Left lobe of liver (tissue), 2 donors: Measurements from ENCODE around the gene RGS7. TPM values are rescaled to one million over a fixed set of nuclear protein-coding genes. Genes with fewer than 3 reads are reported as not detected.
A peak's percentile ranks its signal among the peaks of the same experiment; 100 is the strongest.
"Not testable (repeated sequence)": the region's sequence is repeated elsewhere in the genome, so short reads cannot be mapped to it uniquely, and the experiment has no call there.

Source experiments
- ATAC-seq: fragments of 200-7000 bp; cut with Tn5 transposase; one replicate; pipeline ENCODE4 v1.9.1; 2020; ENCODE audit warnings: mild to moderate bottlenecking, moderate library complexity
- DNase-seq: peaks from one replicate; pipeline ENCODE4 v3.0.0-alpha.2; 2020; ENCODE audit warnings: low spot score
- total RNA-seq: library from RNA; stranded (reverse); gene quantifications from one replicate; pipeline ENCODE4 v1.2.1, GENCODE V29; 2021
- donor health status: DM: no; HTN: no; CAD: no; lungs with moderate emphysema.
- donor health status: DM: no; HTN: yes; CAD: no.

RGS7 gene
- total RNA-seq, 1 donor from 2014 or later, result 0.18 TPM

DNA sequence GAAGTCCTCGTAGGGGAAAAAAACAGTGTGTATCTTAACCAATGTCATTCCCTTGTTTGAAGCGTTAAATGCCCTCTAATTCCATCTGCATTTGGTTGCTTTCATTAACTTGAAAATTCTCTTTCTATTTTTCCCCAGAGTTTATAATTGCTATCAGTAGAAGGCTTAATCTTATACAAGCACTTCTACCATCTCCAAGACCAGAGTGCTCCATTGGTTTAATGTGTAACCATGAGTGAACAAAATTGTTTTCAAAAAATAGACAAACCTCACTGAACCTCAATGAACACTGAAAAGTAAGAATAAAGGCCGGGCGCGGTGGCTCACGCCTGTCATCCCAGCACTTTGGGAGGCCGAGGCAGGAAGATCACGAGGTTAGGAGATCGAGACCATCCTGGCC lies 141.3 kb downstream of the RGS7 start:
- no peak for ATAC-seq
- no peak for DNase-seq

DNA sequence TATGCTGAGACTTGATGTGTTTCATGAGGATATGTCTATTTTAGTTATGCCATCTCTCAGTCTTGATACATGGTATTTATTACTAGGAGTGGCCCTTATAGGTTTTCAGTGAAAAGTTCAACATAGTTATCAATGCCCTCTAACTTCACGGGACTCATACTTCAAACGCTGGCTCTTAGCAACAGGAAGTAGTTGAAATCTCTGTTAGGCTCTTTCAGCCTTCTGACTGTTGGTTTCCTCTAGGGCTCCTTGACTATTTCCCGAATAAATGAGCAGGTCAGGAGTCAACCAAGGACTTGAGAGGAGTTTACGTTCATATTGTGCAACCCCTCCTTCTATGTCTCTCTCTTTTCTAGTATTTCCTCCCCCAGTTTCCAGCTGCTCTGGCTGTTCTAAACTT lies 141.8 kb downstream of the RGS7 start:
- ATAC-seq (no peak), DNase-seq (no peak)

DNA sequence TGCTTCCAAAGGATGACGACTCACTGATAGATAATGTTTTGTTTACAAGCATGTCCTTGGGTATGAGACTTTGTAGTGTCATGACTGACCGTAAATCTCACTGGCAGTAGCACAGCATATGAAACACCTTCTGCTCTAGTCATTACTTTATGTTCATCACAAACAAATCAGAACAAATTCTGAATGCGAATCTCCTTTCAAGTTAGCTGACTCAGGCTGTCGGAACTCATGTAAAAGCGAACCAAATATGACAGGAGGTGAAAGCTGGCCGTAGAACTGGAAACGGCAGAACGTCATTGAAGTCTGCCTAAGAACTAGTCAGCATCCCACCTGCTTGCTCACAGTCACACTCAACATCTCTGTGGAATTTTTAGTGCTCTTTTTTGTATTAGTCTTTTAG lies 143.9 kb downstream of the RGS7 start:
- DNase-seq (no peak), ATAC-seq (no peak)

DNA sequence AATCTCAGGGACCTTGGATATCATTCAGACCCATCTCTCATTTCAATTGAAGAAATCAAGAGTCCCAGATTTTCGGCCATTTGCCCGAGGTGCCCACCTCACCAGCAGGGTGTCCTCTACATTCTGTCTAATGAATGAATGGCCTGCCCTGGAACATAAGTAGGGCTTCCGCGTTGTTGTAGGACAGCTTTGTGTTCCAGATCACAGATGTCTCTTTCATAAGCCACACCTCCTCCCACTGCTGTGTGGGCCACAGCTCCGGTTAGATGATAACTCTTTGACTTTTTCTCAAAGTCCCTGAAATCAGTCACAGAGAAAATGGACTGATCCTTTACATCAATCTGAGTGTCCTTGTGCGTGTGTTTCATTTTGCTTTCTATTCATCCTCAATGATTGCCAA lies 144.4 kb downstream of the RGS7 start:
- DNase-seq (no peak), ATAC-seq (no peak)

DNA sequence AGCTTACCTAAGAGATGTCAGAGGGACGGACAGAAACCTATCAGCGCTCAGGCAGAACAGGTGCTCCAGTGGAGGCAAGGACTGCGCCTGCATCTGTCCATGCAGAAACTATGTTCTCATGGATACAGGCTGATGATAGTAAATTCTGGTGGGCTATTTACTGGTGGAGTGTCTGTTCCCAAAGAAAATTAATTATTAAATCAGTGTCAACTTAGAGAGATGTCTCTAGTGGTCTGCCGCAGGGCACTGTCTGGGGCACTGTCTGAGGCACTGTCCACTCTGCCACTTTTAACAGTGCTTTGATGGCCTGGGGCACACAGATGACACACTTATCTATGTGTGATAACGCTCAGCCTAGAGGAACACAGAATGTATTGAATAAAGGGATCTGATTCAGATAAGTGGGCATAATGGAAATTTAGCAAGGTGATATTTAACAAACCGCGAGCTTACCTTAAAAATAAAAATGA lies 148.1 kb downstream of the RGS7 start:
- DNase-seq (no peak), ATAC-seq (no peak)

DNA sequence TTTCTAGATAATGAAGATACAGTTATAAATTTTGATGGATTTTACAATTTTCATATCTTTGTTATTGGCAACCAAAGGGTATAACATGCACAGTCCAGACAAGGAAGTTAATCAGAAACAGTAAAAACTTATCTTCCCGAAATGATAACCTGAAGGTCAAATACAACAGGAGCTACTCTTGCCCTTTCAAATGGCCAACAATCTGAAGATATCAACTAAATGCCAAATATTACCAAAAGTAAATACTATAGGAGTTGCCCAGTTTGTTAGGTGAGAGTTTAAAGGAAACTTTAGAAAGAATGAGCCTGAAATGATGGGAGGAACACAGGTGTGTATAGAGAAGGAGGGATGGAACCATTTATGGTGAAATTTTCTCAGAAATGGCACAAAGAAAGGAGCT lies 153.2 kb downstream of the RGS7 start:
- ATAC-seq (no peak), DNase-seq (no peak)

DNA sequence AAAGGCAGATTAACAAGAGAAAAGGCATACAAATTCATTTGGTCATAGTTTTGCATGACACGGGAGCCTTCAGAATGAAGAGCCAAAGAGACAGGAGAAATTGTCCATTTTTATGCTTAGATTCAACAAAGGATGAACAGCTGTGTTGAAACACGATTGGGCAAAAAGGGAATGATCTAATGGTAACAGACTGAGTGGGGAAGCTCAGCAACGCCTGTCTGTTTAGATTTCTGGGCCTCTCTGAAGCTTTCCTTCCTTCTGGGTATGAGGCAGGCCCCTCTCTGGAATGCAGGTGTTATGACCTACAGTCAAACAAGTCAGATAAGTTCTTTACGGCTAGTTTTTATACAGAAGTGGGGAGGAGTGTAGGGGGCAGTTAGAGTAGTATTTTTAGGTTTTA lies 154.6 kb downstream of the RGS7 start:
- no peak for DNase-seq
- ATAC-seq, result no peak

DNA sequence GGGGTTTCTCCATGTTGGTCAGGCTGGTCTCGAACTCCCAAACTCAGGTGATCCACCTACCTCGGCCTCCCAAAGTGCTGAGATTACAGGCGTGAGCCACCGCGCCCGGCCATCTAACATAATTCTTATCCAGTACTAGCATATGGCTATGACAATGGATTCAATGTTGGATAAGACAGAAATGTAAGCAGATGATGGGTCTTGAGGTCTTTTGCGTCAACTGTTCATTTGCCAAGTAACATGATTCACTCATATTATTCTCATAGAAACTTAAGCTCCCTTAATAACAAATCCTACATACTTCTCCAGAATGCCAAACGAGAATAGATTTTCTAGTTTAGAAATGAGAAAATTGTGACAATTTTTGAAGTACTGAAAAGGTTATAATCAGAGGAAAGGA lies 170.3 kb downstream of the RGS7 start:
- DNase-seq (no peak), ATAC-seq (no peak)

DNA sequence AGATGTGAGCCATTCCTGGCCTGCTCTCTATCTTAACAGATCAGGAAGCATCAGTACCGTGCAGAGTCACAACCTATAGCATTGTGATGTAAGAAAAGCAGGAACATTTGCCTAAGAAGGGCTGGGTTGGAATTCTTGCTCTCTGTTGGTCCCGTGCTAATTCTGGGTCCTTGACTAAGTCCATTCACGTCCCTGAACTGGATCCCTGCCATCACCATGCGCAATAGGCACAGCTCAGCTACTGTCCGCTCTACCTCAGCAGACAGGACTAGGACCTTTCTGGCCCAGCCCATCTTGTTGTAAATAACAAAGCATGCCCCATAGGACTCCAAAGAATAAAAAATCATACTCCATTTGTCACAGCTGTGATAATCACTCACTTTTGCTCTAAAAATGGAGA lies 175.0 kb downstream of the RGS7 start:
- ATAC-seq (no peak), DNase-seq (no peak)

DNA sequence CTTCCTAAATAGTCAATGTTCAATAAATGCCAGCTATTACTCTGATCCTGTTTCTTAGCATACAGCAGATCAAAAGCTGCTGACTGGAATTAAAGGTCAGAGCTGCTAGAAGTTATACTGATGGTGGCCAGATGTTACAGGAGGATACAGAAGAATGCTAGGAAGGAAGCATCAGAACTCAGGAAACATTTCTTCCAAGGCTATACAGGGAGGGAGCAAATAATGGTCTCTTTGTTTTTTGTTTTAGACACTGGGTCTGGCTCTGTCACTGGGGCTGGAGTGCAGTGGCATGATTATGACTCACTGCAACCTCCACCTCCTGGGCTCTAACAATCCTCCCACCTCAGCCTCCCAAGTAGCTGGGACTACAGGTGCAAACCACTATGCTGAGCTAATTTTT lies 175.5 kb downstream of the RGS7 start:
- no peak for DNase-seq
- ATAC-seq, result no peak

DNA sequence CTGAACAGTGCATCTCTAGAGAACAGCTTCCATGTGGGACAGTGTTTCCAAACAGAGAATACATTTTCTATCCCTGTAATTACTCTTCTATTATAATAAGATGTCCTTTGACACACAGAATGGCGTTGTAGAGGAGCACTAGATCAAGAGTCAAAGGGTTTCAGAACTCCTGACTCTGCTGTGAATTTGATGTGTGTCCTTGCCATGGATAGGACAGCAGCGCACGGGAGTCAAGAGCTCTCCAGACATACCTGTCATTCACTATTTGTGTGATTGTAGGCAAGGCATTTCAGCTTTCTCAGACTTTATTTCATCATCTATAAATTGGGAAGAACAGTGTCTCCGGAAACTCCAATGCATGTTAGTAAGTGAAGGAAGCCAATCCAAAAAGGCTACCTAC lies 176.4 kb downstream of the RGS7 start:
- ATAC-seq (no peak), DNase-seq (no peak)

DNA sequence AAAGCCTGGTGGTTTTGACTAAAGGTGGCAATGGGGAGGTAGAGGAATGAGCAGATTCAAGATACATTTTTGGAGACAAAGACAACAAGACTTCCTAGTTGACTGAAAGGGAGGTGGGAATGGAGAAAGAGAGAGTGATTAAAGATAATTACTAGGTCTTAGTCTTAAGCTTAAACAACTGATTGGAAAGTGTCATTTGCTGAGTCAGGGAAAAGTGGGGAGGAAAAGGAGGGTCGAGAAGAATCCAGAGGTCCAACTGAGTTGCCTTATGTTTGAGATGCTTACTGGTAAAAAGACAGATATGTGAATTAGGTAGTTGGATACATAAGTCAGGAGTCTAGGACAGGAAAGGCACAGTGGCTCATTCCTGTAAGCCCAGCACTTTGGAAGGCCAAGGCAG lies 179.3 kb downstream of the RGS7 start:
- ATAC-seq (no peak), DNase-seq (no peak)

DNA sequence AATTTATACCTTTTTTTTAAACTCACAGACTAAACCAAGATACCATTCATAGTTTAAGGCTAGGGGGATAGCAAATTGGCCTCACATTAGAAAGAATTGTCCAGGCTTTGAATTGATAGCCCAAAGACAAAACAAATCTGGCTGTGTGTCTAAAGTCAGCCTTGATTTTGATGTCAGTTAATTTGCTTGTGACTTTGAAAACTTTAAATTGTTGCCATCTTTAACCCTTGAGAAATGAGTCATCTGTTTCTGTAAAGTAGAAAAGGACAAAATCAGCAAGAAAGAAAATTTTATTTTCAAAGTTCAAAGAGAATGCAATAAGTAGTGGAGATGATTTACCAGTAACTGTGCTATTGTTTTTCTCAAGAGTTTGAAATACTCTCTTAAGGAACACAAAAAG lies 184.5 kb downstream of the RGS7 start:
- ATAC-seq (no peak), DNase-seq (no peak)

DNA sequence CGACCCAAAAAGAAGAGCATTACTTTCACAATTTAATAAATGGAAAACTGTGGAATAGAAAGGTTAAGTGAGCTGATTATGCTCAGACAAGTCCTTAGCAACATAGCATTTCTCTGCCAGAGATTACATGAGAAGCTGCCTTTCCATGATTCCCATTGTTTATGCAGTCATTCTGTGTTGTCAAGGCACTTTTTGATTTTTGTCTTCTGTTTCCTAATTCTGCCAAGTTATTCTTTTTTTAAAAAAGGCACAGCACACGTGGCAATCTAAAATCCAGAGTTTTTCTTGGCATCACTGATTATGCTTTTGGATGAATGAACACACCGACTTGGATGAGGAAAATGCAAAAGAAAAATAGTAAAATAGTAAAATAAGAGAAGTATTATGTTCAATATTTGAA lies 185.0 kb downstream of the RGS7 start:
- no peak for ATAC-seq
- no peak for DNase-seq

DNA sequence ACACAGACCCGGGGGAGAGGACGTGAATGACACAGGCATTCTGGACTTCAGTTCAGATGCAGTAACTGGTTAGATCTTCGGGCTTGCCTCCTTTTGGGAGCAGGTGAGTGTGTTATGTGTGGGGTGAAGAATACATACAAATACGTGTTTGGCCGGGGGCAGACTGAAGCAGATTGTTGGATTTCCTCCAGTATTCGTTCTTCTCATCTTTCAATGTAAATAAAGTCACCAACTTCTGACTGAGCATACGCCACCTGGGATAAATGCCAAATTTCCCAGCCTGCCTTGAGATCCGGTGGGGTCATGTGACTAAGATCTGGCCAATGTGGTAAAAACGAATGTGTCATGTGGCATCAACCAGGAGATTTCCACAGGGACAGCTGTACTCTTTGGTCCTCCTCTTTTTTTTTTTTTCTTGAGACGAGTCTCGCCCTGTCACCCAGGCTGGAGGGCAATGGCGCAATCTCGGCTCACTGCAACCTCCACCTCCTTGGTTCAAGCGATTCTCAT lies 189.8 kb downstream of the RGS7 start:
- DNase-seq (no peak), ATAC-seq (no peak)

DNA sequence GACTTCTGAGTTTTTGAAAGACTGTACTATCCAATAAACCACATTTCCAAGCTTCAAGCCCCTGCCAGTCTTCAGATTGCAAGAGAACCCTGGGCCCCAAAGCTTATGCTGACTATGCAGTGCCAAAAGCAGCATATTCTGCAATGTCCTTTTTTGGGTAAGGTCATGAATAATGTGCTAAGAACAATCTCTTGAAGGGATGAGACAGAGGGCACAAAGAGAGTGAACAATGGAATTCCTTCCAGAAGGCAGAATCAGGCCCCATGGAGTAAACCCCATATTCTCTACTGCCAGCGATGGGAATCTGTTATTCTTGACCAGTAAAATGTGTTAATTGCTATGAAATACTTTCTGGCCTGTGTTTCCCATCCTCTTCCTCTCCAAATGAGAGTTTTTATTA lies 190.4 kb downstream of the RGS7 start:
- DNase-seq, result no peak
- no peak for ATAC-seq

DNA sequence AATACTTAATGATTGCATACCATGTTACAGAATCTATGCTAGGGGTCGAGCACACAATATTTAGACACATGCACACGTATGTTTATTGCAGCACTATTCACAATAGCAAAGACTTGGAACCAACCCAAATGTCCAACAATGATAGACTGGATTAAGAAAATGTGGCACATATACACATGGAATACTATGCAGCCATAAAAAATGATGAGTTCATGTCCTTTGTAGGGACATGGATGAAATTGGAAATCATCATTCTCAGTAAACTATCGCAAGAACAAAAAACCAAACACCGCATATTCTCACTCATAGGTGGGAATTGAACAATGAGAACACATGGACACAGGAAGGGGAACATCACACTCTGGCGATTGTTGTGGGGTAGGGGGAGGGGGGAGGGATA lies 191.7 kb downstream of the RGS7 start:
- not testable (repeated sequence) for ATAC-seq

DNA sequence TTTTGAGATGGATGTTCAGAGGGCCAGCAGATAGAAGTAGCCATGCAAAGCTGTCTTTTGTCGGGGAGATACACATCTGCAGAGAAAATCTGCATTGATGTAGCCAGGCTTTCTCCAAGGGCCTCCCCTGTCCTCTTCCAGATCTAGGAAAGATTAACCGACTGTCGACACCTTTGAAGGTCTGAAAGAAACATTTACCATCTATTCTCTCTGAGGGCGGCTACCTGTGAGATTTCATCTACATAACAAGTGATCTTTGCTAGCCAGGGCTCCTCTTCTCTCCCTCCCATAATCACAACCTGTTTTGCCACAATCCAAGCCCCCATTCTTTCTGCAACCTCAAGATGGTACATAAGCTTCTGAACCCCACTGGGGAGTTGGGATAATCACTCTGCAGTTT lies 193.6 kb downstream of the RGS7 start:
- no peak for ATAC-seq
- no peak for DNase-seq

More for the DNA sequence above, 191.7 kb downstream of the RGS7 start:
- not testable (repeated sequence) for DNase-seq

DNA sequence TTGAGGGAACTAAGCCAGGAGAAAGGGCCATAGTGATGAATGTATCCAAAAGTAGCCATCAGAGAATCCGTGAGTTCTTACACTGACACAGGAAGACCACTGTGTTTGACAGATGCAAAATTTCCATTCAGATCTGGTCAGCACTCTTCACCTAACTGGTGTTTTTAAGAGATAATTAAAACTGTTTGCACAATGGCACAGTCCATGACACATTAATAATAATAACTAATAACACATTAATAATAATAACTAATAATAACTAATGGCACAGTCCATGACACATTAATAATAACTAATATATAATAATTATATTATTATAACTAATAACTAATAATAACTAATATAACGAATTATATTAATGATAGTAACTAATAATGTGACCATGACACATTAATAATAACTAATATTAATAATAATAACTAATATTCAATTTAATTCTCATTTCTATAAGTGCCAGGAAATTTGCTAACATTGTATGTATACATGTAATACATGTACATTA lies 195.8 kb downstream of the RGS7 start:
- ATAC-seq, result no peak
- no peak for DNase-seq

DNA sequence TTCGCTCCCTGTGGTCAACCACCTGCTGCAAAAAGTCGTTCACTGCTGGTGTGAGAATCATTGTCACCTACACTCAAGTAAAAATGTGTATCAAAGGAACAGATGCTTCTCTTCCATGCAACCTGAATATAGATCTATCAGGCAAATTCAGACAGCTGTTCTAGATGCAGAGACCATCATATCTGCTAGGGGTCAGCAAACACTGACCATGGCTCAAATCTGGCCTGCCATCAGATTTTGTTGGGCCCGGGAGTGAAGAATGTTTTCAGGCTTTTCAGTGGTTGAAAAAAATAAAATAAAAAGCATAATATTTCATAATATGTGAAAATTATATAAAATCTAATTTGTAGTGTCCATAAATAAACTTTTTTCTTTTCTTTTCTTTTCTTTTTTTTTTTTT lies 199.6 kb downstream of the RGS7 start:
- ATAC-seq, result no peak
- DNase-seq, result no peak

DNA sequence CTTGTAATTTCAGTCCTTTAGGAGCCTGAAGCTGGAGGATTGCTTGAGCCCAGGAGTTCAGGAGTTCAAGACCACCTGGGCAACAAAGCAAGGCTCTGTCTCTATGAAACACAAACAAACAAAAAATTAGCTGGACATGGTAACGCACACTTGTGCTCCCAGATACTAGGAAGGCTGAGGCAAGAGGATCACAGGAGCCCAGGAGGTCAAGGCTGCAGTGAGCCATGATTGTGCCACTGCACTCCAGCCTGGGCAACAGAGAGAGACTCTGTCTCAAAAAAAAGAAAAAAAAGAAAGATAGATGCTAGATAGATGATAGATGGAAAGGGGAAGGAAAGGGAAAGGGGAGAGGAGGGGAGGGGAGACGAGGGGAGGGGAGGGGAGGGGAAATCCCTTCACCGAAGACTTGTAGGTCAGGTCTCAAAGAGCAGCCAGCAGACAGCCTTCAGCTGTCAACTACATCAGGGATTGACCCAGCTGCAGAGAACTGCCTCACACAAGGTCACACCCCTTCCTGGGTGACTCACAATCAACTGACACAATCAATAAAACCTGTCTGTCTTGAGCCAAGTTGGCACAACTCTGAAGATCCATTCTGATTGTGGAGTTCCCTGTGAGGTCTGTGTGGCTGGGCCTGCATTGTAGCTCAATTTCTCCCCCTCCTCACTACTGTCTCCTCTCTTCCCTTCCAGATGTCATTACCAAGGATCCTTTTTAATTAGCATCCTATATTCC lies 200.6 kb downstream of the RGS7 start:
- ATAC-seq, result peak; percentile 99

DNA sequence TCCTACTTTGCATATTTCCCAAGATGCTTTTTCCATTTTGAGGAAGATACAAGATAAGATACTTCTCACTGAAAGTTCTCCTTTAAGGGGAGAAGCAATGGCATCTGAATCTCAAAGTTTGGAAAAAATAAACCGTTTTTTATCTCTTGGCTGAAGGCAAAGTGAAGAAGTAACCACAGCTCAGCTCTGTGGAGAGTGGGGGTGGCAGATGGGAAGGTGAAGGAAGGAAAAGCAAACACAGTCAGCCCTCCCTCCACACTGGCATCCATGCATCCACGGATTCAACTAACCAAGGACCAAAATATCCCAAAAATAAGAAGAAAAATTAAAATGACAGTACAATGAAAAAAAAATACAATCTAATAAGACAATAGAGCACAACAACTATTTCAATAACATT lies 211.1 kb downstream of the RGS7 start:
- ATAC-seq, result no peak
- no peak for DNase-seq

More for the DNA sequence above, 200.6 kb downstream of the RGS7 start:
- peak; percentile 52 for DNase-seq
